IMR-90 (cell line): ENCODE results near the gene SLC16A1. TPM values are rescaled to one million over a fixed set of nuclear protein-coding genes. Genes with fewer than 3 reads are reported as not detected.

ENCODE experiments used
- ATAC-seq: fragments of 200-7000 bp; cut with Tn5 transposase; 2 replicates; pipeline ENCODE4 v1.9.1; 2020; ENCODE audit warnings: low read depth, mild to moderate bottlenecking, moderate library complexity
- BruUV-seq: library from RNA; stranded (reverse); fragments of 400-500 nt; replicated peaks from 2 replicates; lab custom pipeline; 2021; lab: Mats Ljungman, UMichigan
- CTCF ChIA-PET: fragments of 300-600 bp; formaldehyde crosslinking; extraction: SDS; loops from one replicate; lab custom pipeline; 2021; ENCODE audit warnings: antibody characterized with exemption; lab: Yijun Ruan, JAX
- POLR2A ChIA-PET: fragments of 300-600 bp; sonication (Branson Sonifier 250); formaldehyde crosslinking; loops from one replicate; lab custom pipeline; 2022; ENCODE audit warnings: antibody characterized with exemption; ENCODE audit not compliant: unreplicated experiment; lab: Charles Lee
- DNase-seq: peaks from one replicate; pipeline ENCODE4 v3.0.0; 2013
- H2AFZ ChIP-seq: replicated peaks from 2 replicates; pipeline ENCODE3; 2013; ENCODE audit warnings: low read length, mild to moderate bottlenecking; ENCODE audit not compliant: poor library complexity
- H2AK5ac ChIP-seq: 2 replicates; pipeline ENCODE4 v1.6.1; 2013; ENCODE audit warnings: low read depth, low read length, inconsistent platforms
- H2AK9ac ChIP-seq: replicated peaks from 2 replicates; pipeline ENCODE3; 2013; ENCODE audit warnings: mild to moderate bottlenecking, low read depth, low read length, moderate library complexity; ENCODE audit not compliant: poor library complexity
- H2BK120ac ChIP-seq: 2 replicates; pipeline ENCODE4 v1.6.1; 2013; ENCODE audit warnings: low read depth, low read length, inconsistent platforms
- H2BK15ac ChIP-seq: 3 replicates; pipeline ENCODE4 v1.6.1; 2013; ENCODE audit warnings: low read depth, low read length, inconsistent platforms
- H2BK20ac ChIP-seq: 2 replicates; pipeline ENCODE4 v1.6.1; 2013; ENCODE audit warnings: low read depth, mild to moderate bottlenecking, inconsistent platforms, low read length, moderate library complexity
- H2BK5ac ChIP-seq: 2 replicates; pipeline ENCODE4 v1.6.1; 2013; ENCODE audit warnings: mild to moderate bottlenecking, low read depth, low read length, inconsistent platforms; ENCODE audit not compliant: poor library complexity, severe bottlenecking
- H3K14ac ChIP-seq: replicated peaks from 2 replicates; pipeline ENCODE4 v1.6.1; 2013; ENCODE audit warnings: low read depth, low read length, inconsistent platforms
- H3K18ac ChIP-seq: 2 replicates; pipeline ENCODE4 v1.6.1; 2013; ENCODE audit warnings: low read depth, low read length, control low read depth
- H3K23ac ChIP-seq: 2 replicates; pipeline ENCODE4 v1.6.1; 2013; ENCODE audit warnings: low read depth, low read length, inconsistent platforms
- H3K27ac ChIP-seq: 2 replicates; pipeline ENCODE4 v1.5.1; 2013; ENCODE audit warnings: mild to moderate bottlenecking, control low read depth, low read length; ENCODE audit not compliant: insufficient read depth
- H3K27me3 ChIP-seq: 2 replicates; pipeline ENCODE4 v1.6.1; 2013; ENCODE audit warnings: low read length; ENCODE audit not compliant: control insufficient read depth, insufficient read depth
- H3K36me3 ChIP-seq: 2 replicates; pipeline ENCODE4 v1.6.1; 2013; ENCODE audit warnings: low read length, mixed read lengths; ENCODE audit not compliant: control insufficient read depth, insufficient read depth
- H3K4ac ChIP-seq: 2 replicates; pipeline ENCODE4 v1.6.1; 2013; ENCODE audit warnings: low read depth, low read length, inconsistent platforms
- H3K4me1 ChIP-seq: 2 replicates; pipeline ENCODE4 v1.6.1; 2013; ENCODE audit warnings: low read length, mixed read lengths; ENCODE audit not compliant: control insufficient read depth, insufficient read depth
- H3K4me2 ChIP-seq: 2 replicates; pipeline ENCODE4 v1.6.1; 2013; ENCODE audit warnings: low read depth, mild to moderate bottlenecking, control low read depth, low read length, moderate library complexity
- H3K4me3 ChIP-seq: 2 replicates; pipeline ENCODE4 v1.5.1; 2013; ENCODE audit warnings: low read depth, mild to moderate bottlenecking, control low read depth, low read length, moderate library complexity; ENCODE audit not compliant: insufficient read depth
- H3K56ac ChIP-seq: 2 replicates; pipeline ENCODE4 v1.6.1; 2013; ENCODE audit warnings: low read length, inconsistent platforms; ENCODE audit not compliant: insufficient read depth; ENCODE audit errors: extremely low read depth
- H3K79me1 ChIP-seq, 2 experiments: 2 replicates each; pipeline ENCODE4 v1.6.1; 2013; ENCODE audit warnings: low read length in 2 of 2, inconsistent platforms in 1 of 2, low read depth in 1 of 2
- H3K9ac ChIP-seq: 2 replicates; pipeline ENCODE4 v1.6.1; 2013; ENCODE audit warnings: low read depth, low read length, control low read depth
- H3K9me1 ChIP-seq: 2 replicates; pipeline ENCODE4 v1.6.1; 2013; ENCODE audit warnings: low read length, inconsistent platforms; ENCODE audit not compliant: insufficient read depth
- H3K9me3 ChIP-seq: 2 replicates; pipeline ENCODE4 v1.6.1; 2013; ENCODE audit warnings: low read length; ENCODE audit not compliant: control insufficient read depth, insufficient read depth
- H4K20me1 ChIP-seq: 2 replicates; pipeline ENCODE4 v1.6.1; 2013; ENCODE audit warnings: low read length, inconsistent platforms; ENCODE audit not compliant: insufficient read depth
- H4K5ac ChIP-seq: 2 replicates; pipeline ENCODE4 v1.6.1; 2013; ENCODE audit warnings: mild to moderate bottlenecking, low read depth, low read length, control low read depth
- H4K8ac ChIP-seq, 2 experiments: 2 replicates each; pipeline ENCODE4 v1.6.1; 2013; ENCODE audit warnings: low read depth in 2 of 2, low read length in 2 of 2, control low read depth in 1 of 2, inconsistent platforms in 1 of 2
- H4K91ac ChIP-seq: 2 replicates; pipeline ENCODE4 v1.6.1; 2013; ENCODE audit warnings: low read depth, low read length, inconsistent platforms; ENCODE audit not compliant: insufficient read depth
- RAD21 ChIP-seq: IDR thresholded peaks from 2 replicates; pipeline ENCODE4 v1.6.1; 2012; ENCODE audit warnings: low read length, improper control_type of control experiment
- RFX5 ChIP-seq: IDR thresholded peaks from 2 replicates; pipeline ENCODE4 v1.8.0; 2012; ENCODE audit warnings: low read depth, mild to moderate bottlenecking, low read length, moderate library complexity
- USF2 ChIP-seq: fragments of 150-350 bp; IDR thresholded peaks from 2 replicates; pipeline ENCODE4 v1.6.1; 2017; ENCODE audit warnings: mild to moderate bottlenecking, antibody characterized with exemption, low read length, low read depth
- WGBS, 2 experiments: methylation state at CpG; one replicate each; pipeline versions ENCODE4 v1.1.5 to v1.1.7; 2013; ENCODE audit warnings: missing lambda C conversion rate in 2 of 2; ENCODE audit not compliant: insufficient read length in 1 of 2; ENCODE audit errors: extremely low coverage in 2 of 2; 5-methylcytosine and 5-hydroxymethylcytosine counted together
- dilution Hi-C: fragments of 300-500 bp; cut with HindIII; formaldehyde crosslinking; loops from one replicate; pipeline ENCODE4 v1.14.3; 2018; ENCODE audit warnings: low sequenced_read_pairs; ENCODE audit not compliant: unreplicated experiment
- in situ Hi-C: fragments of 300-500 bp; cut with MboI; formaldehyde crosslinking; loops from 3 replicates; pipeline ENCODE4 v1.14.3; 2019; ENCODE audit warnings: low sequenced_read_pairs, inconsistent platforms, mixed read lengths
- intact Hi-C: fragments of 100-400 bp; cut with micrococcal nuclease; formaldehyde crosslinking; loops from 2 replicates; pipeline ENCODE4 v1.10.0; 2022
- polyA plus RNA-seq, 3 experiments: library from polyadenylated mRNA; depleted of rRNA; stranded (reverse); fragments of >200 nt; gene quantifications; 2 replicates each; pipeline ENCODE4 v1.2.3, GENCODE V29; 2012; ENCODE audit warnings: low replicate concordance in 1 of 3
- total RNA-seq: library from RNA; depleted of rRNA; stranded (reverse); fragments of >200 nt; gene quantifications from 2 replicates; pipeline ENCODE4 v1.2.3, GENCODE V29; 2012

SLC16A1 gene
- total and polyA plus RNA-seq, 2 of the 4 experiments (the other 2 are of a cell fraction) = 32.9 to 156 TPM

GRCh38 chr1:112964347-112964746 lies 8.4 kb upstream of the SLC16A1 start:
- Histone ChIP-seq H4K8ac (no peak overlapping the region), H2AK9ac (no peak overlapping the region), H3K9me3 (no peaks in the 10 kb centered on the region), H3K27me3 (no peaks in the 10 kb centered on the region), H2AK5ac (no peak overlapping the region), H3K27ac (no peak overlapping the region), H2BK5ac (no peak overlapping the region), H3K9me1 (no peaks in the 10 kb centered on the region), H2AFZ (no peak overlapping the region), H2BK20ac (no peak overlapping the region), H2BK15ac (no peak overlapping the region), H4K20me1 (no peaks in the 10 kb centered on the region), H3K9ac (no peak overlapping the region), H3K18ac (no peak overlapping the region), H3K14ac (no peak overlapping the region), H4K5ac (no peak overlapping the region), H3K56ac (no peak overlapping the region), H3K4me3 (no peak overlapping the region), H3K4me2 (no peak overlapping the region), H3K4ac (no peak overlapping the region), H3K4me1 (no peaks in the 10 kb centered on the region), H3K79me1 (peaks cover 13 to 23% of the 10 kb centered on the region in 2 experiments; a peak in 3 of 4 replicates), H3K23ac (no peak overlapping the region), H3K36me3 (peaks cover 20% of the 10 kb centered on the region), H2BK120ac (no peak overlapping the region), H4K91ac (no peak overlapping the region)
- no peak for DNase-seq
- ATAC-seq = no peak
- ChIA-PET CTCF (no interaction called here), POLR2A (no interaction called here)
- in situ Hi-C loops (no loop called here), intact Hi-C loops (no loop called here), dilution Hi-C loops (no loop called here)
- TF ChIP-seq RAD21 (no peak), RFX5 (no peak), USF2 (no peak)
- WGBS, 2 experiments = 62% methylated on average over 3 of the region's 4 CpGs; no CpG with 5 or more reads in 1 of the 2 experiments
- BruUV-seq = no TSS peak
